ENCODE data around the gene IQGAP3.

Gene IQGAP3

GRCh38 chr1:156565519-156565918 lies 6.8 kb downstream of the IQGAP3 start:
- H3K79me2 ChIP-seq (ENCODE audit: insufficient read depth, low read depth), result no peaks in the 10 kb centered on the region
- no peak overlapping the region for H3K9ac ChIP-seq
- H3K36me3 ChIP-seq (ENCODE audit: insufficient read depth), result no peaks in the 10 kb centered on the region
- H3K4me1 ChIP-seq (ENCODE audit: low read depth, poor library complexity, severe bottlenecking), result no peaks in the 10 kb centered on the region
- H3K27me3 ChIP-seq (ENCODE audit: insufficient read depth, low read depth), result no peaks in the 10 kb centered on the region
- H3K4me3 ChIP-seq (IDR thresholded peaks at IDR 0.05; ENCODE audit: insufficient read depth, low read depth, low read length), result no peak overlapping the region
- H3K4me2 ChIP-seq, result no peak overlapping the region
- no peak overlapping the region for H2AFZ ChIP-seq (ENCODE audit: low read depth)
- H4K20me1 ChIP-seq (ENCODE audit: insufficient read depth), result no peaks in the 10 kb centered on the region
- H3K27ac ChIP-seq, result no peak overlapping the region
- TF ChIP-seq CTCF (conservative IDR thresholded peaks at IDR 0.05; ENCODE audit: low read depth, low read length), result no peak

GRCh38 chr1:156560585-156561163 lies 11.7 kb downstream of the IQGAP3 start:
- Histone ChIP-seq H3K4me1 (ENCODE audit: low read depth, poor library complexity, severe bottlenecking) (no peaks in the 10 kb centered on the region), H3K27ac (no peak overlapping the region), H3K79me2 (ENCODE audit: insufficient read depth, low read depth) (no peaks in the 10 kb centered on the region), H3K4me2 (no peak overlapping the region), H3K36me3 (ENCODE audit: insufficient read depth) (no peaks in the 10 kb centered on the region), H3K27me3 (ENCODE audit: insufficient read depth, low read depth) (no peaks in the 10 kb centered on the region), H2AFZ (ENCODE audit: low read depth) (no peak overlapping the region), H3K9ac (no peak overlapping the region), H3K4me3 (IDR thresholded peaks at IDR 0.05; ENCODE audit: insufficient read depth, low read depth, low read length) (no peak overlapping the region), H4K20me1 (ENCODE audit: insufficient read depth) (no peaks in the 10 kb centered on the region)
- no peak for TF ChIP-seq CTCF (conservative IDR thresholded peaks at IDR 0.05; ENCODE audit: low read depth, low read length)

GRCh38 chr1:156559797-156560385 lies 12.5 kb downstream of the IQGAP3 start:
- no peak overlapping the region for H2AFZ ChIP-seq (ENCODE audit: low read depth)
- no peaks in the 10 kb centered on the region for H4K20me1 ChIP-seq (ENCODE audit: insufficient read depth)
- H3K79me2 ChIP-seq (ENCODE audit: insufficient read depth, low read depth), result no peaks in the 10 kb centered on the region
- H3K27ac ChIP-seq, result no peak overlapping the region
- H3K9ac ChIP-seq, result no peak overlapping the region
- H3K4me1 ChIP-seq (ENCODE audit: low read depth, poor library complexity, severe bottlenecking), result no peaks in the 10 kb centered on the region
- TF ChIP-seq CTCF (conservative IDR thresholded peaks at IDR 0.05; ENCODE audit: low read depth, low read length), result no peak
- H3K27me3 ChIP-seq (ENCODE audit: insufficient read depth, low read depth), result no peaks in the 10 kb centered on the region
- no peaks in the 10 kb centered on the region for H3K36me3 ChIP-seq (ENCODE audit: insufficient read depth)
- H3K4me2 ChIP-seq, result no peak overlapping the region
- no peak overlapping the region for H3K4me3 ChIP-seq (IDR thresholded peaks at IDR 0.05; ENCODE audit: insufficient read depth, low read depth, low read length)

GRCh38 chr1:156559086-156559796 lies 13.1 kb downstream of the IQGAP3 start:
- Histone ChIP-seq H3K9ac (no peak overlapping the region), H4K20me1 (ENCODE audit: insufficient read depth) (no peaks in the 10 kb centered on the region), H3K4me1 (ENCODE audit: low read depth, poor library complexity, severe bottlenecking) (no peaks in the 10 kb centered on the region), H3K4me2 (no peak overlapping the region), H3K27me3 (ENCODE audit: insufficient read depth, low read depth) (no peaks in the 10 kb centered on the region), H3K79me2 (ENCODE audit: insufficient read depth, low read depth) (no peaks in the 10 kb centered on the region), H3K27ac (no peak overlapping the region), H2AFZ (ENCODE audit: low read depth) (no peak overlapping the region), H3K36me3 (ENCODE audit: insufficient read depth) (no peaks in the 10 kb centered on the region), H3K4me3 (IDR thresholded peaks at IDR 0.05; ENCODE audit: insufficient read depth, low read depth, low read length) (no peak overlapping the region)
- TF ChIP-seq CTCF (conservative IDR thresholded peaks at IDR 0.05; ENCODE audit: low read depth, low read length), result no peak

Measured in KMS-11 (cell line).